Metanephros (tissue), 2 donors: ENCODE data around the gene CFAP141. TPM values are rescaled to one million over a fixed set of nuclear protein-coding genes. Genes with fewer than 3 reads are reported as not detected.

ENCODE experiments used
- small RNA-seq: library from RNA; depleted of rRNA; stranded (forward); fragments of <200 nt; gene quantifications from one replicate; pipeline ENCODE3, GENCODE V24; 2014; ENCODE audit warnings: low replicate concordance
- total RNA-seq: library from RNA; depleted of rRNA; stranded (reverse); fragments of >200 nt; gene quantifications from one replicate; pipeline ENCODE4 v1.2.3, GENCODE V29; 2014

CFAP141 gene
- total RNA-seq: not detected

DNA sequence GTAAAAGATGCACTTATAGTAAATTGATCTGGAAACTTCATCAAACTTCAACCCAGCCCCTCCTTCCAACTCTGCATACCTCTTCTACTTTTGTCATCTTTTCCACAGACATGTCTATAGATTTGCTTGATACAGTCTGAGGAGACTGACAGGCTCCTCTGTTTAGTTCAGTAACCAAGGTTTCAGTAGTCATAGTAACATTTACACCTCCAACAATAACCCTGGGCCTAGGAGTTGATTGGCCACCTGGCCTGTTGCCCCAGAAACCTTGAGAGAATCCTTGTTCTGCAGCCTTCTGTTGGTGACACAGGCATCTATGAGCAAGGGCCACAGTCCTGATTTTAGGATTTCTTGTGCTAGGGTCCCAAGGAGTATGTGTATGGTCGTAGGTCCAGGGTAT lies at the start of gene CFAP141:
Gene CFAP141 (minus strand): TSS at position 138 of the 400 bp plus-strand sequence. CDS start 26 bp downstream, at position 112.

DNA sequence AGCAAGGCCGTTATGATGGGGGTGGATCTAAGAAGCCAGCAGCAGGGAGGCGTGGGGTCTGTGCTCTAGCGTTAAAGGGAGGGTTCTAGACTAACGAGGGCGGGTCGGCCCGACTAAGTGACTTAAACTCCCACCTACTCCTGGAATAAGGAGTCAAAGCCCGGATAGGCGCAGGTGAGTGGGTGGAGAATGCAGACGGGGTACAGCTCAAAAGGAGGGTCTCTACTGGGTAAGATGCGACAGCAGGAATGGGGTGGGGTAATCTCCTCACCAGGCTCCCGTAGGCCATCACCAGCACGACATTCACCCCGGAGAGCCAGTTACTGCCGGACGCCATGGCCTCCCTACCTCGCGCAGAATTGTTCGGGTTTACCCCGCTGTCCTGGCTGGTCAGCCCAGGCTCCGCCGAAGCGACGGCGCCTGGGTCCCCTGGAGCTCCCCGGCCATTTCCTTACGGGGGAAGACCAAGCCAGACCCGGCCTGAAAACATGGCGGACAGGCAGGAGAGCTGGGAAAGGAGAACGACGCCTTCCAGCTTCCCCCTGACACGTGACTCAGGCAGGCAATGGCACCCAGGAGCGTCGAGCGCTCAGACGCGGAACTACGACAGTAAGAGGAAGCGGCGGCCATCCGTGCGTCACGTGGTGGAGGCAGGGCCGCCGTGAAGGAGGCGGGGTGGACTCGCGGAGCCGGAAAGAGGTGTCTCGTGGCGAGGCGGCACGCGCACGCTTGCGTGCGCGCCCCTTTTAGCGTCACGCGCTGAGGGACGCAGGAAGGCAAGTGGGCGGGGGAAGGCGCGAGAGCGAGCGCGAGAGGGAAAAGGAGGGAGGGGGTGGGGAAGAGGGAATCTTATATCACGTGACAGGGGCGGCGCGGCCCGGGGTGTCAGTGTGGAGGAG lies 14.2 kb upstream of the CFAP141 start, which contains the start of gene UBAP2L:
Gene UBAP2L (plus strand): TSS at position 885 of the 899 bp plus-strand sequence. CDS start 4,169 bp downstream, outside the sequence.

DNA sequence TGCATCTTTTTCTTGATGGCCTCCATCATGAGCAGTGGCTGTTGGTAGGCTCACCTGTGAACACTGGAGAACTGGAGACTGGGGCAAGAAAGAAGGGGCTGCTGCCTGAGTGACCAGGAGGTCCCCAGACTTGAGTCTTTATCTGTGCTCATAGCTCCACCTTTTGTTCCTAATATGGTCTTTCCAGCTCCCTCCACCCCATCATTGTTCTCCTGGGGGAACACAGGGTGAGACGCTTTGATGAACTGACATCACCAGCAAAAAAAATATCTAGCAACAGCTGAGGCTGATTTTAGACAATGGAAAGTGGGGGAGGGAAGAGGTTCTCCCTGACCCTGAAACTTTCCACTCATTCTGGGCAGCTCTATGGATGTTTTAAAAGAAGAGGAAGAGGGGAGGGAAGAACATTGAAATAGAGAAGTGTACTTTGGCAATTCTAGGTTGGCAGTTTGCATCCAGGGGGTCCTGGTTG lies 14.1 kb downstream of the CFAP141 start, which contains the start of gene TPM3:
Gene TPM3 (minus strand): TSS at position 111 of the 472 bp plus-strand sequence. CDS start 82 bp downstream, at position 29.

DNA sequence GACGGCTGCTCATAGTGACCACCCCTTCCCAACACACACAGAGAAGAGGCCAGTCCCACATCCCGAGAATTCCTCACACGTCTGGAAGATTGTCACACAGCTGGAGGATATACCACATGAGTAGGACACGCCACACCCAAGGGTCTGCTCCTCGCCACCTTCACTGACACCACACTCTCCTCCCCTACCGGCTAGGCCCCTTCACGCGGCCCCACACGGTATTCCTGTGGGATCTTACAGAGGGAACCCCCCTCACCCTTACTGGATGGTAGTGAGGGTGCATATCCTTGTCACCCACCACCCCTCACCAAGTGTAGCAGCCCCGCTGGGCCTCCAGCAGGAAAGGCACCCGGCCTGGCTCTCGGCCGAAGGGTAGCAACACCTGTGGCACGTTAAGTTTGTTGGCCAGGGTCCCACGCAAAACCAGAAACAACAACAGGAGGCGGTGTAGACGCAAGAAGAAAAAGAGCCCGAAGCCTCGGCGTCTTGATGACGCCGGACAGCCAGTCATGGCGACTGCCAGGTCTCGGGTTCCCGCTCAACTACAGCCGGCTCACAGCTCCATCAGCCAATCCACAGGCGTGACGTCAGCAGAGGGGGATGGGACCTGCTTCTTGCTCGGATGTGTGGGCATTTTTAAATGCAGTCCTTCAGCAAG lies 51.5 kb downstream of the CFAP141 start, which contains the start of gene NUP210L:
Gene NUP210L (minus strand): TSS at position 540 of the 658 bp plus-strand sequence.

Small RNA genes within 50 kb of the gene (small RNA-seq; reads per million reads assigned to genes)
- gene MIR190B: 0.28 reads per million, percentile 25 among the genes with 10 or more reads in this experiment

Other genes starting within 250 kb of the CFAP141 start
- gene CRTC2, start 247.7 kb downstream of the CFAP141 start, total RNA-seq: 21.9 TPM
- gene SLC39A1, start 242.8 kb downstream of the CFAP141 start, total RNA-seq: 69.7 TPM
- 15.7 TPM for gene CREB3L4, start 238.4 kb downstream of the CFAP141 start, total RNA-seq
- 81.6 TPM for gene JTB, start 228.7 kb downstream of the CFAP141 start, total RNA-seq
- 52.0 TPM for gene RAB13, start 220.0 kb downstream of the CFAP141 start, total RNA-seq
- gene RPS27, start 215.6 kb downstream of the CFAP141 start, total RNA-seq: 4,585 TPM
- gene NUP210L, start 51.3 kb downstream of the CFAP141 start, total RNA-seq: 0.06 TPM
- 116 TPM for gene TPM3, start 14.2 kb downstream of the CFAP141 start, total RNA-seq
- 87.0 TPM for gene UBAP2L, start 14.6 kb upstream of the CFAP141 start, total RNA-seq
- 57.7 TPM for gene HAX1, start 66.3 kb upstream of the CFAP141 start, total RNA-seq
- gene AQP10, start 114.8 kb upstream of the CFAP141 start, total RNA-seq: 0.12 TPM
- 57.7 TPM for gene ATP8B2, start 119.2 kb upstream of the CFAP141 start, total RNA-seq
- 22.2 TPM for gene IL6R, start 199.0 kb upstream of the CFAP141 start, total RNA-seq